GM18951 (cell line): Measurements from ENCODE around the gene MARCHF10.

Source experiments
- POLR2A ChIP-seq: IDR thresholded peaks from 4 replicates; pipeline ENCODE4 v1.6.1; 2011; ENCODE audit warnings: mild to moderate bottlenecking; ENCODE audit not compliant: insufficient read length, insufficient read depth; ENCODE audit errors: extremely low read depth
- in situ Hi-C: fragments of 300-500 bp; cut with MboI; formaldehyde crosslinking; loops from one replicate; pipeline ENCODE4 v1.12.0; 2022; ENCODE audit warnings: low sequenced_read_pairs, mixed read lengths, inconsistent platforms; ENCODE audit not compliant: unreplicated experiment

Gene MARCHF10

GRCh38 chr17:62693616-62694409, 114.3 kb downstream of the MARCHF10 start:
- TF ChIP-seq POLR2A = no peak
- in situ Hi-C loops = loop anchor here (25.0 kb wide), 1 partner anchor 693 kb away; no protein-coding TSS in a partner anchor

GRCh38 chr17:62692721-62693431, 115.2 kb downstream of the MARCHF10 start:
- in situ Hi-C loops = loop anchor here (25.0 kb wide), 1 partner anchor 694 kb away; no protein-coding TSS in a partner anchor
- TF ChIP-seq POLR2A = no peak

- TF ChIP-seq POLR2A = no peak
- in situ Hi-C loops = loop anchor here (25.0 kb wide), 1 partner anchor 695 kb away; no protein-coding TSS in a partner anchor
Measured at GRCh38 chr17:62692159-62692651, 115.9 kb downstream of the MARCHF10 start.

- in situ Hi-C loops = loop anchor here (25.0 kb wide), 1 partner anchor 696 kb away; no protein-coding TSS in a partner anchor
Measured at GRCh38 chr17:62691589-62691915, 116.6 kb downstream of the MARCHF10 start.

GRCh38 chr17:62690168-62690897, 117.8 kb downstream of the MARCHF10 start:
- in situ Hi-C loops = loop anchor here (25.0 kb wide), 1 partner anchor 697 kb away; no protein-coding TSS in a partner anchor
- no peak for TF ChIP-seq POLR2A

GRCh38 chr17:62689441-62690167, 118.5 kb downstream of the MARCHF10 start:
- TF ChIP-seq POLR2A = no peak
- in situ Hi-C loops = loop anchor here (25.0 kb wide), 1 partner anchor 698 kb away; no protein-coding TSS in a partner anchor

GRCh38 chr17:62688398-62689160, 119.5 kb downstream of the MARCHF10 start:
- in situ Hi-C loops = loop anchor here (25.0 kb wide), 1 partner anchor 699 kb away; no protein-coding TSS in a partner anchor
- no peak for TF ChIP-seq POLR2A

GRCh38 chr17:62687997-62688396, 120.1 kb downstream of the MARCHF10 start:
- in situ Hi-C loops = loop anchor here (25.0 kb wide), 1 partner anchor 699 kb away; no protein-coding TSS in a partner anchor
- TF ChIP-seq POLR2A = no peak

GRCh38 chr17:62684179-62684578, 123.9 kb downstream of the MARCHF10 start:
- in situ Hi-C loops = loop anchor here (25.0 kb wide), 1 partner anchor 703 kb away; no protein-coding TSS in a partner anchor
- no peak for TF ChIP-seq POLR2A

GRCh38 chr17:62681939-62682381, 126.2 kb downstream of the MARCHF10 start:
- no peak for TF ChIP-seq POLR2A
- in situ Hi-C loops = loop anchor here (25.0 kb wide), 1 partner anchor 705 kb away; no protein-coding TSS in a partner anchor
